ENCODE results near the gene MTNR1A. TPM values are rescaled to one million over a fixed set of nuclear protein-coding genes. Genes with fewer than 3 reads are reported as not detected.
A peak's percentile ranks its signal among the peaks of the same experiment; 100 is the strongest.

Gene MTNR1A
- total RNA-seq (2014; rRNA removed; shearing (Covaris generic)), result not detected in 2 replicates

DNA sequence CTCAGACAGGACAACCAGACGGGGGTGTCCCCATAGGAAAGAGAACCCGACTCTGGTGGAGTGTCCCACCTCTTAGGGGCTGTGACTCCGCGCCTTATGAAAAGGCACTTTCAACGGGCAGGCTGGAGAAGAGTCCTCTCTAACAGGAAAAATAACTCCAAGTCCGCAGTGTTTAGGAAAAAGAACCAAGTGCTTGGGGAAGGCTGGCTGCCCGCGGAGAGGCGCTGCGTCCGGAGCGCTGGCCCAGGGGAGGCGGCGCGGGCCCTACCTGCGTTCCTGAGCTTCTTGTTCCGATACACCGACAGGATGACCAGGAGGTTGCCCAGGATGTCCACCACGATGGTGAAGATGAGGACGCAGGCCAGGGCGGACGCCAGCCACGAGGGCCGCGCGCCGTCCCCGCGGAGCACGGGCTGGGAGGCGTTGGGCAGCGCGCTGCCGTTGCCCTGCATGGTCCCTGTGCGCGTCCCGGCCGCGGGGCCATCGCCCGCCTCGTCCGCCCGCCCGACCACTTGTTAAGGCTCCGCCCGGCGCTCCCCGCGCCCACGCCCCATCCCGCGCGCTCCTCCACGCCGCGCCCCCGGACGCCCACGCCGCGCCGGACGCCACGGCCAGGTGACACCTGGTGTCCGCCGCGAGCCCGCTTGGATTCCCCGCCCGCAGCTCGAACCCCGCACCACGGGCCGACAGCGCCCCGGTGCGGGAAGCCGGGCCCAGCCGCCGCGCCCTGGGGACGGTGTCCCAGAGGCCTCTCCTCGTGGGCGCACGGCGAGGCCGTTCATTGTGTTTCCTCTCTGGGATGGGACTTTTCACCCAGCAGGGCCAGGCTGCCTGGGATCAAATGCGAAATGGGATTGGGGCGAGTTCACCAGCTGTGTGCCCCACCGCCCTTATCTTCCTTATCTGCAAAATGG lies at the start of gene MTNR1A:
TSS of gene MTNR1A (minus strand) at position 654 of the 914 bp plus-strand sequence. CDS start at position 452, 202 bp downstream.
- no peak for DNase-seq (ENCODE audit: low read depth)

GRCh38 chr4:186604124-186604807 lies 48.9 kb upstream of the MTNR1A start:
- no peak for DNase-seq (ENCODE audit: low read depth)

DNA sequence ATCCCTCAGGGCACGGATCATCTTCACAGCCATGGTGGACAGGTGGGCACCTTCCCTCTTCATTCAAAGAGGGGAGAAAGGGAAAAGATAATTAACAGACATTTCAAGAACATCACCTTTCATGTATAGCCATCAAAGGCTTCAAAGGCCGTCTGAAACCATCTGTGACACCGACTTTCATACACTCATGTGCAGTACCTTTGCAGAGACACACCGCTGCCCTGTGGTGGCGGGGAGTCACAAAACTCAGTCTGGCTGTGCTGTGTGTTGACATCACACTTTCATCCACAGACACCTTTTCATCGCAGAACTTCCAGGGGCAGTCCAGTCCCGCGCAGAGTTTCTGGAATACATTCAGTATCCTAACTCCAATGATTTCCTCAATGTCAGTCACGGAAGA lies 47.6 kb upstream of the MTNR1A start:
- DNase-seq (ENCODE audit: low read depth), result no peak

- DNase-seq (ENCODE audit: low read depth), result no peak
These were observed 44.1 kb upstream of the MTNR1A start for GRCh38 chr4:186599483-186599882.

- no peak for DNase-seq (ENCODE audit: low read depth)
These were observed 43.3 kb upstream of the MTNR1A start for GRCh38 chr4:186598686-186599085.

DNA sequence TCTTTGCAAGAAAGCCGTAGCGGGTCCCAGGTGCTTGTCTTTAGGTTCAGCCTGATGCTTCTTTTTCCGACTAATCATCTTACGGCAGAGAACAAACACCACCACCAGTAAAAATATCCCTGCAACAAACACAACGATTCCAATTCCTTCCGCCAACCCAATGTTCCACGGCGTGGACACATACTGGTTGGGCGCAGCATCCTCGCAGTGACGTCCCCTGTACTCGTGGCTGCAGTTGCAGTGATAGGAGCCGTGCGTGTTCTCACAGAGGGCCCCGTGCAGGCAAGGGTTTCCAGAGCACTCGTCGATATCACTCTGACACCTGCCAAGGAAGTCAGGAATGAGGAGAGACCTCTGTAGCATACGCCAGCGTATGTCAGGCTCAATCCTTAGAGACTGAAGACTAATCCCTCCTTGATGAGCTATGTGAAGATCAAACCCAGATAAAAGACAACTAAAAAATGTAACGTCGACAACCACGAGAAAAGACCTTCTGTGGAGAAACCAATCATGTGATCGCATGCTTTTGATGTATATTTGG lies 41.6 kb upstream of the MTNR1A start:
- no peak for DNase-seq (ENCODE audit: low read depth)

- DNase-seq (ENCODE audit: low read depth), result no peak
These were observed 41.0 kb upstream of the MTNR1A start for GRCh38 chr4:186596346-186596745.

- no peak for DNase-seq (ENCODE audit: low read depth)
These were observed 38.2 kb upstream of the MTNR1A start for GRCh38 chr4:186593587-186593973.

DNA sequence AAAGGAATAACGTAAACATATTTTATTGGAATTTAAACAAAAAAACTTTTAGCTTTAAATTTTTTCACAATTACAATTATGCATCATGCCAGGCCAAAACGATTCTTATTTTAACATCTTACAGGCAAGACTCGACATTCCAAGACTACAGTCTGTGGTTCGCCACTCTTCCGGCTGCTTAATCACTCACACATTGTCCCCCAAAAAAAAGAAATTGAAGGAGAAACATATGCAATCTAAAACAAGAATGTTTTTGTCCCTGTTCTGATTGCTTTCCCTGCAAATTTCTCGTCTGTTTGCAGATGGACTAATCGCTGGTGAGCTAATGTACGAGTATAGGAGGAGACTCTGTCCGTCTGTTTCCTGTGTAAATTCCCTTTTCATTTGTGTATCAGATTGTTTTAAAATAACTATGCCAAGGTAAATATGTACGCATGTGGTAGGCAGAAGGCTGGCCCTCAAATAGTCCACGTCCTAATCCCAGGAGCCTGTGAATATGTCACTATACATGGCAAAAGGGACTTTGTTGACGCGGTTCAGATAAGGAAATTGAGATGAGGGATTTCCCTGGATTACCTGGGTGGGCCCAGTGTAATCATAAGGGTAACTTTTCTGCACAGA lies 37.7 kb upstream of the MTNR1A start:
- no peak for DNase-seq (ENCODE audit: low read depth)

GRCh38 chr4:186592445-186592844 lies 37.1 kb upstream of the MTNR1A start:
- DNase-seq (ENCODE audit: low read depth), result no peak

GRCh38 chr4:186591651-186592050 lies 36.3 kb upstream of the MTNR1A start:
- no peak for DNase-seq (ENCODE audit: low read depth)

- no peak for DNase-seq (ENCODE audit: low read depth)
These were observed 33.1 kb upstream of the MTNR1A start for GRCh38 chr4:186588503-186588902.

- DNase-seq (ENCODE audit: low read depth), result peak; percentile 41
These were observed 32.1 kb upstream of the MTNR1A start for GRCh38 chr4:186587416-186588018.

GRCh38 chr4:186586205-186586604 lies 30.8 kb upstream of the MTNR1A start:
- DNase-seq (ENCODE audit: low read depth), result no peak

DNA sequence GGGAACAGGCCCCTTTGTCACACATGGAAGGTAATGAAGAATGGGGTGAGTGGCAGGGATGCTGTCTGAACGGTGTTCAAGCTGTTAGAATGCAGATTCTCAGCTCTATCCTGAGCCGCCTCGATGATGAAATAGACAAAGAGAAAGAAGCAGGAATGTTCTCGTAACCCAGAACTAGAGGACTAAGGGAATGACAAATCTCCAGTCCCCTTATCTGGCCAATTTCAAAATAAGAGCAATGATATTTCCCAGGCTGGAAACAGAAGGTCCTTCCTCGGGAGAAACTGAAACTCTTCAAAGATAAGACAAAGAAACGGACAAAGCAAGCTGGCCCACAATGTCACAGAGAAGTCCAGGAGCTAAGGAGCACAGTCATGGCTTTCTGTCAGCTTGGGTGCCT lies 29.5 kb upstream of the MTNR1A start:
- DNase-seq (ENCODE audit: low read depth), result no peak

DNA sequence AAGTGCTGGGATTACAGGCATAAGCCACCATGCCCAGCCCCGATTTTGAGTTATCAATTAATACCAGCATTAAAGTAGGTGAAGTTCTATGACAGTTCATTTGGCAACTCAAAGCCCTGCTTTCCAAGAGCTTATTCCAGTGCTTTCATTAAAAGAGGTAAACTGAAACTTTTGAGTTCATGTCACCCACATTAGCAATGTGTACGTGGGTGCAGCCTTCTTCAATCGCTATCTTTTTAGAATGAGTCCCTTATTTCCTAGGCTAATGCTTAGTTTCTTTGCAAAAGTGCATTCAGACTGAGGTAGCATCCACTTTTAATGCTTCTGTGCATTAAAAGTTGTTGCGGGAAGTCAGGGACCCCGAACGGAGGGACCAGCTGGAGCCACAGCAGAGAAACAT lies 26.1 kb upstream of the MTNR1A start:
- no peak for DNase-seq (ENCODE audit: low read depth)

DNA sequence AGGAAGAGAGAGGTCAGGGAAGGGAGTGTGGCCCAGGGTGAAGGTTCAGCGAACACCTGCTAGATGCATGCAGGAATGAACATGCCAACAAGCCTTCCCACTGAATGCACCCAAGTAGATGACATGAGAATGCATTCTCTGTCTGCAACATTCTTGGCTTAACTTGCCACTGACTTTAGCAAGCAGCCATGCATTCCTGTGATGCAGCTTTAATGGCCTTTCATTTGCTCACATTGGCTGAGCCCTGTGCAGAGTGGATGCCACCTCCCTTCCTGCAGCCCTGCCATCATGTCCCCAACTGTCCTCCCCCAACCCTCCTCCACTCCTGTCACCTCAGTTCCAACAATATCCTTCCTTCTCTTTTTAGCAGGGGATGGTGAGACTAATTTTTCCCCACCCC lies 25.3 kb upstream of the MTNR1A start:
- no peak for DNase-seq (ENCODE audit: low read depth)

- DNase-seq (ENCODE audit: low read depth), result peak; percentile 46
These were observed 15.0 kb upstream of the MTNR1A start for GRCh38 chr4:186570193-186570996.

DNA sequence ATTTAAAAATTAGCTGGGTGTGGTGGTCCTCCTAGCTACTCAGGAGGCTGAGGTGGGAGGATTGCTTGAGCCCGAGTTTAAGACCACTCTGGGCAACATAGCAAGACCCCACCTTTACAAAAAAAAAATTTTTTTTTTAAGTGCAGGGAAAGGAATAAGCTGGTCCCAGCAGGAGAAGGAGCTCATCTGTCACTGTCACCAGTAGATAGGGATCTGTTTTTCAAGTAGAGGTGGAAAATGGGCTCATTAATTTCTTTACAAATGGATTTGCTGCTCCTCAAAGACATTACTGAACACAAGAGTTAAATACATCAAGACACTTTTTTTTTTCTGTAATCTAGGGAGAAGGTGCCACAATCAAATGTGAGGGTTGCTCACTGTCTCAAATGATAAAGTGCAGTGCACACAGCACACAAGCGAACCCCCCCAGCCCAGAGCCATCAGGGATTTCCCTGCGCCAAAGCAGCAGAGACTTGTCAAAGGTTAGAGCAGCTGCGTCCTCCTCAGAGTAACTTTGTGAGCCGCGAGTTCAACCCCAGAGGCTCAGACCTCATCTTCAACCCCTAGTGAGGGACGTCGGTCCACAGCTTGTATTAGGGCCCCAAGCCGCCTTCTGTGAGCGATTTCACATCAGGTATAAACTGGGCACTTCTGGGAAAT lies 14.3 kb upstream of the MTNR1A start:
- peak; percentile 20 for DNase-seq (ENCODE audit: low read depth)

GRCh38 chr4:186566068-186566467 lies 10.7 kb upstream of the MTNR1A start:
- peak; percentile 16 for DNase-seq (ENCODE audit: low read depth)
